ENCODE measurements around the gene ST3GAL3.

GRCh38 chr1:43799656-43800635 is 92.6 kb downstream of the ST3GAL3 start:
- TF ChIP-seq CTCF (IDR thresholded peaks at IDR 0.05) (no peak), POLR2AphosphoS5 (IDR thresholded peaks at IDR 0.05) (no peak)

All from breast epithelium (tissue), 3 donors.